ENCODE results near the gene BRPF3.
"Not testable (repeated sequence)": the region's sequence is repeated elsewhere in the genome, so short reads cannot be mapped to it uniquely, and the experiment has no call there.

The BRPF3 gene

GRCh38 chr6:36200998-36201596 is 4.6 kb downstream of the BRPF3 start:
- no peak for DNase-seq

GRCh38 chr6:36201612-36202011 is 5.1 kb downstream of the BRPF3 start:
- no peak for DNase-seq

GRCh38 chr6:36202101-36202500 is 5.6 kb downstream of the BRPF3 start:
- DNase-seq: no peak

GRCh38 chr6:36204068-36204753 is 7.7 kb downstream of the BRPF3 start:
- peak; percentile 18 for DNase-seq

GRCh38 chr6:36207155-36207554 is 10.6 kb downstream of the BRPF3 start:
- DNase-seq: no peak

- no peak for DNase-seq
Observed at GRCh38 chr6:36209606-36210005, 13.1 kb downstream of the BRPF3 start.

GRCh38 chr6:36210182-36210581 is 13.6 kb downstream of the BRPF3 start:
- DNase-seq: no peak

- DNase-seq: no peak
Observed at GRCh38 chr6:36210886-36211595, 14.5 kb downstream of the BRPF3 start.

GRCh38 chr6:36216559-36216958 is 20.0 kb downstream of the BRPF3 start:
- no peak for DNase-seq

GRCh38 chr6:36217188-36217587 is 20.6 kb downstream of the BRPF3 start:
- DNase-seq: no peak

- no peak for DNase-seq
Observed at GRCh38 chr6:36217946-36218345, 21.4 kb downstream of the BRPF3 start.

GRCh38 chr6:36218516-36218915 is 22.0 kb downstream of the BRPF3 start:
- DNase-seq: not testable (repeated sequence)

- DNase-seq: no peak
Observed at GRCh38 chr6:36219081-36219480, 22.5 kb downstream of the BRPF3 start.

- DNase-seq: no peak
Observed at GRCh38 chr6:36220226-36220625, 23.7 kb downstream of the BRPF3 start.

- no peak for DNase-seq
Observed at GRCh38 chr6:36221674-36222073, 25.1 kb downstream of the BRPF3 start.

- DNase-seq: no peak
Observed at GRCh38 chr6:36222924-36223323, 26.4 kb downstream of the BRPF3 start.

GRCh38 chr6:36223706-36224105 is 27.2 kb downstream of the BRPF3 start:
- no peak for DNase-seq

- no peak for DNase-seq
Observed at GRCh38 chr6:36224918-36225461, 28.4 kb downstream of the BRPF3 start.

- DNase-seq: no peak
Observed at GRCh38 chr6:36226438-36227047, 30.0 kb downstream of the BRPF3 start.

GRCh38 chr6:36227379-36228228 is 31.1 kb downstream of the BRPF3 start:
- no peak for DNase-seq

- no peak for DNase-seq
Observed at GRCh38 chr6:36229223-36229622, 32.7 kb downstream of the BRPF3 start.

GRCh38 chr6:36230371-36230770 is 33.8 kb downstream of the BRPF3 start:
- DNase-seq: no peak
